ENCODE measurements around the gene PAX6.

The PAX6 gene

DNA sequence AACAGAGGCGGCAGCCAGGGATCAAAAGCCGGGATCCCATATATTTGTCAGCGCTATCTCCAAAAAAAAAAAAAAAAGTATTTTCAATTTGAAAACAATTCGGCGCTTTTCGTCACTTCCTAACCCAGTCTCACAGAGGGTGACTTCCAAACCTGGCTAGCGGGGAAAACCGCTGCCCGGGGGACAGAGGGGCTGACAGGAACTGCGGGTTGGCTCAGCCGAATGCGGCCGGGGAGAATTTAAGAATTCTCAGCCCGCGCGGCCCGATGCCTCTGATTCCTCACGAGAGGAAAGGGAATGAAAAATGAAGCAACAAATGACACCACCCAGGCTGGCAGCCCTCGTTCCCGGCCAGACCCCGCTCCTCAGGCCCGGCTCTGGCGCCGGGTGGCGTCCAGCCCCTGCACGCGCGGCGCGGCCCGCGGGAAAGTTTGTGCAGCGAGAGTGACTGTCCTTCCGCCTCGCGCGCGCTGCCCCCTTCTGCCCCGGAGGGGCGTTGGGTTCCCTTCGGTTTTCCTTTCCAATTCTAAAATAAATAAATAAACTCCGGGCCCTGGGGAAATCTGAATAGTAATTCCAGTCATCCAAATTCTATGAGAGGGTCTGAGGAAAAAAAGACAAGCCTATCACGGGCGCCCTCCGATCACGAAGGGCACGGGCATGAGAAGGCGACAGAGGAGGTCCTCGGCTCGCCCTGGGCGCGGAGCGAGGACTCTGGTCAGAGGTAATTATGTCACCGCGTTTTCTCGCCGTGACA, 4.8 kb upstream of the PAX6 start:
- no peak for TF ChIP-seq CTCF (IDR thresholded peaks at IDR 0.05; ENCODE audit: extremely low read depth, insufficient read depth, missing control alignments)
- peak; percentile 38 for DNase-seq (ENCODE audit: low spot score)
- in situ Hi-C loops (cut with MboI; ENCODE audit: low pct_unique_long_range_greater_than_20kb, low sequenced_read_pairs, unreplicated experiment), result loop anchor here (25.0 kb wide), 1 partner anchor 621 kb away; the partner anchor contains the start of gene WT1

DNA sequence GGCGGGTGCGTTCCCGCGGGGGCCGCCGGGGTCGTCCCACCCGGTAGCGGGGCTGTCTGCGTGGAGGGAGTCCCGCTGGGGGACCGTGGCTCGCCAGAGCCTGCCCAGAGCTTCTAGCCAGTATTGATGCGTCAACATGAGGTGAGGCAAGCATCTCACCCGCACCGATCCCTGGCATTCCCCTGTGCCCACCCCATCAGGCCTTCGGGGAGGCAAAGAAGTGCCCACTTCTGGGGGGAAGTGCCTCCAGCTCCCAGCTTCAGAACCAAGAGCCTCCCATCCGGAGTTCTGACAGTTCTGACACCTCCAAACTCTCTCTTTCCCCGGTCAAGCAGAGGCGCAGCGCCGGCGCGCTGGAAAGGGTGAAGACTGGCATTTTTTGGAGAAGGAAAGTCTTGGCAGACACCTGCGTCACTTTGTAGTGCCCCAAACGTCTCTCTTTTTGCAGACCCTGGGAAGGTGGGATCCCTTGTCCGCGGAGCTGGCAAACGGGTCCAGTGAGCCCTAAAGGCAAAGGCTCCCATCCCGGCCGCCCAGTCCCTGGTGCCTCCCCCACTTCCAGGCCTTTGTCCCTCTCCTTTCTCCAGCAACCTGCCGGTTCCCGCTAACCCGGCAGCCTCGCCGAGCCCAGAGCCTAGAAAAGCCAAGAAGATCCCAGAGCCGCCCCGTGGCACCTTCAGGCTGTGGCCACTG, 3.2 kb upstream of the PAX6 start:
- in situ Hi-C loops (cut with MboI; ENCODE audit: low pct_unique_long_range_greater_than_20kb, low sequenced_read_pairs, unreplicated experiment), result loop anchor here (25.0 kb wide), 1 partner anchor 623 kb away; the partner anchor contains the start of gene WT1
- peak; percentile 40 for DNase-seq (ENCODE audit: low spot score)

DNA sequence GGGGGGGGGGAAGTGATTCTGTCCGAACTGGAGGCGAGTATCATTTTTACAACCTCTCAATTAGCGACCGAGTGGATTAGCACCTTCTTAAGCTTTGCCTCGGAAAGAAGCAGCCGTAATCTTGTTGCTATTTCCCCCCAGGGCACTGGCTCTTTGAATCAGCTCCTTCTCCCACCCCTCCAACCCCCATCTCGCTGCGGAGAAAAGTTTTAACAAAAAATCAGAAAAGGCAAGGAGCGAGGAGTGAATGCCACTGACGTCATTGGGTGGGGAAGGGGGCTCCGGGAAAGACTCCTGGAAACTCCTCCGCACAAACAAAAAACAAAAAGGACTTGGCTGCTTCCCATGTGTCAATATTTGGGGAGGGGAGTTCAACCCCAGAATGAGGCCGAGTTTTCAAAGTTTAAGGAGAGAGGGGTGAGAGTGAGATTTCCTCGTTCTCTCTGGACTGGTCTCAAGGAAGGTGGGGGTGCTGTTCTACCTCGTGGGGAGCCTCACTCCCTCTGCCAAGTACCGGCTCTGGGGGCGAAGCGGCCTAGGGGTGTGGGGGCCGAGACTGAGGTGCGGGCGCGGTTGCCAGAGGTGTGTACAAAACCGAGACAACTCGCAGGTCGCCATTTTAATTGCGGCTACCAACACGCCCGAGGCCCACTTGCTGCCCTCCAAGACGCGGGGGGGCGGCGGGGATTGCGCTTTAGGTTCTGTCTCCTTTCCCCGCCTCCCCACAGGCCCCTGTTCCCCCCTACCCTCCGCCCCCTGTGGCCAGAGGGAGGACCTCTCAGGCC, 2.5 kb upstream of the PAX6 start:
- no peak for TF ChIP-seq CTCF (IDR thresholded peaks at IDR 0.05; ENCODE audit: extremely low read depth, insufficient read depth, missing control alignments)
- in situ Hi-C loops (cut with MboI; ENCODE audit: low pct_unique_long_range_greater_than_20kb, low sequenced_read_pairs, unreplicated experiment), result loop anchor here (25.0 kb wide), 1 partner anchor 624 kb away; the partner anchor contains the start of gene WT1
- peak; percentile 36 for DNase-seq (ENCODE audit: low spot score)

More for the DNA sequence above, 3.2 kb upstream of the PAX6 start:
- no peak for TF ChIP-seq CTCF (IDR thresholded peaks at IDR 0.05; ENCODE audit: extremely low read depth, insufficient read depth, missing control alignments)

DNA sequence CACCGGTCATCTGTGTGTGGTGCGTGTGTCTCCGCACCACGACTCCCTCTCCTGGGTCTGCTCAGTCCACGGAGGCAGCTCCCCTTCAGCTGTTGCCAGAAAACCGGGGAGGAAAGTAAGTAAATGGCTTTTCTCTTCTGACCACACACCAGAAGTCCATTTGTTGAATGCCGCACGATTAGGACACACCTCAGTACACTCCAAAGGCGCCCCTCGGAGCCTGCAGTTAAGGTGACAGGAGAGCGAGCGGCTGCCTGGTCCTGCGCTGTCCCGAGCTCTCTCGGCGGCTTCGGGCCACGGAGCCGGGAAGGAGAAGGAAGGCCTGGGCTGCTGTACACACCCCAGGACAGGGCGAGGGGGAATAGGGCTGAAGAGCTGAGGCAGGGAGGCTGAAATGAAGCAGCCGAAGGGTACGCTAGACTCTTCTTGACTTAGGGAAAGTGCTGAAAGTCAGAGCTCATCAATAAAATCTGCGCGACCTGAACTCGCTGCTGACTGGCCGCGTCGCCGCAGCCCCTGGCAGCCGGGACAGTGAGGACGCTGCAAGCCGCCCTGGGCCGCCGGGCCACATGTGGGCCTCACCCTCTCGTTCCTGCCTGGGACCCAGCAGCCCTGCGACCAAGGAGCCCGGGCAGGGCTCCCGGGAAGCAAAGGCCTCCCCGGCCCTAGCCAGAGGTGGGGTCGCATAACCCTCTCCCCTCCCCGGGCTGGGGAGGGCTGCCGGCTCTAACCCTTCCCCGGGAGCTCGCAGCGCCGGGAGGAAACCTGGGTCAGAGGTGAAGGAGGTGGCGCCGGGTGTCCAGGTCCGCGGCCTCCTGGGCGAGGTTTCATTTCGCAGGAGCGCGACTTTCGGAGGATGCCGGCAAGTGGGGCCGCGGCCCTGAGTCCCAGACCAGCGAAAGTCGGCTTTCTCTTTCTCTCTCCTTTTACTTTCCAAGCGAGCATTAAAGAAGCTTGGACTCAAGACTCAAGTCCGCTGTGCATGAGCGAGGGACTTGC, 1.6 kb upstream of the PAX6 start:
- no peak for TF ChIP-seq CTCF (IDR thresholded peaks at IDR 0.05; ENCODE audit: extremely low read depth, insufficient read depth, missing control alignments)
- in situ Hi-C loops (cut with MboI; ENCODE audit: low pct_unique_long_range_greater_than_20kb, low sequenced_read_pairs, unreplicated experiment), result loop anchor here (25.0 kb wide), 1 partner anchor 625 kb away; the partner anchor contains the start of gene WT1
- DNase-seq (ENCODE audit: low spot score), result peak; percentile 58

- no peak for TF ChIP-seq CTCF (IDR thresholded peaks at IDR 0.05; ENCODE audit: extremely low read depth, insufficient read depth, missing control alignments)
- in situ Hi-C loops (cut with MboI; ENCODE audit: low pct_unique_long_range_greater_than_20kb, low sequenced_read_pairs, unreplicated experiment), result loop anchor here (25.0 kb wide), 1 partner anchor 627 kb away; the partner anchor contains the start of gene WT1
- peak; percentile 69 for DNase-seq (ENCODE audit: low spot score)
Measured at GRCh38 chr11:31809857-31810778, 1.0 kb downstream of the PAX6 start.

Measured in GM13977 (cell line).